Sigmoid colon (tissue), 7 donors: ENCODE measurements around the gene BCAS4. TPM values are rescaled to one million over a fixed set of nuclear protein-coding genes. Genes with fewer than 3 reads are reported as not detected.

Experiments
- DNase-seq: peaks from one replicate; pipeline ENCODE4 v3.0.0-alpha.2; 2019
- H3K27ac ChIP-seq, 4 donors: fragments of 200-600 bp; sonication (generic); one replicate each; pipeline ENCODE4 v1.5.1; 2016 to 2019; ENCODE audit warnings: mild to moderate bottlenecking in 1 of 4
- H3K27me3 ChIP-seq, 3 donors: fragments of 200-600 bp; sonication (generic); one replicate each; pipeline ENCODE4 v1.5.1; 2019; ENCODE audit warnings: mild to moderate bottlenecking in 1 of 3
- H3K36me3 ChIP-seq, 4 donors: fragments of 200-600 bp; sonication (generic); one replicate each; pipeline ENCODE4 v1.5.1; 2016 to 2019
- H3K4me1 ChIP-seq, 4 donors: fragments of 200-600 bp; sonication (generic); one replicate each; pipeline ENCODE4 v1.5.1; 2017 to 2019
- H3K4me3 ChIP-seq, 4 donors: fragments of 200-600 bp; sonication (generic); one replicate each; pipeline ENCODE4 v1.5.1; 2017 to 2019; ENCODE audit warnings: mild to moderate bottlenecking in 2 of 4, moderate library complexity in 1 of 4
- H3K9me3 ChIP-seq, 4 donors: fragments of 200-600 bp in 3 of 4; sonication (generic) in 3 of 4; one replicate each; pipeline versions ENCODE4 v1.5.1 to v1.6.1; 2013 to 2019
- EP300 ChIP-seq, 4 donors: sonication (generic); formaldehyde crosslinking; IDR thresholded peaks; one replicate each; pipeline ENCODE4 v1.6.1; 2017; ENCODE audit warnings: antibody characterized with exemption in 4 of 4
- POLR2A ChIP-seq, 2 donors: fragments of 450-650 bp; IDR thresholded peaks; one replicate each; pipeline ENCODE4 v1.6.1; 2016; ENCODE audit warnings: antibody characterized with exemption in 2 of 2, mild to moderate bottlenecking in 2 of 2, moderate library complexity in 2 of 2
- POLR2AphosphoS5 ChIP-seq, 4 donors: sonication (generic); formaldehyde crosslinking; IDR thresholded peaks; one replicate each; pipeline ENCODE4 v1.6.1; 2017; ENCODE audit warnings: antibody characterized with exemption in 4 of 4
- WGBS, 2 donors: extraction: QIAGEN DNeasy Blood & Tissue Kit; methylation state at CpG; one replicate each; pipeline ENCODE4 v1.1.7; 2013; 5-methylcytosine and 5-hydroxymethylcytosine counted together
- intact Hi-C: fragments of 100-400 bp; cut with DNase I; formaldehyde crosslinking; loops from one replicate; pipeline ENCODE4 v1.15.1; 2023
- polyA plus RNA-seq, 3 donors: library from polyadenylated mRNA; stranded (reverse); fragments of 200-250 nt; gene quantifications; one replicate each; pipeline ENCODE4 v1.2.3, GENCODE V29; 2013
- total RNA-seq, 4 donors: library from RNA; depleted of rRNA; stranded (reverse); fragments of >200 nt; gene quantifications; one replicate each; pipeline ENCODE4 v1.1.0, GENCODE V29; 2016
- TF ChIP-seq, protein P1 (sequence below), 4 experiments: fragments of 450-650 bp in 3 of 4; fragments of 200-600 bp in 1 of 4; IDR thresholded peaks; one replicate each; pipeline ENCODE4 v1.5.1; 2016 to 2019; ENCODE audit warnings: antibody characterized with exemption in 4 of 4, mild to moderate bottlenecking in 3 of 4, moderate library complexity in 2 of 4
- donor health status: healthy with polysubstance abuse.
- donor health status: Bipolar disorder and iron deficiency.
- donor health status: healthy.

The BCAS4 gene
- total and polyA plus RNA-seq, 7 donors = 0.46 to 10.1 (median 3.5) TPM

DNA sequence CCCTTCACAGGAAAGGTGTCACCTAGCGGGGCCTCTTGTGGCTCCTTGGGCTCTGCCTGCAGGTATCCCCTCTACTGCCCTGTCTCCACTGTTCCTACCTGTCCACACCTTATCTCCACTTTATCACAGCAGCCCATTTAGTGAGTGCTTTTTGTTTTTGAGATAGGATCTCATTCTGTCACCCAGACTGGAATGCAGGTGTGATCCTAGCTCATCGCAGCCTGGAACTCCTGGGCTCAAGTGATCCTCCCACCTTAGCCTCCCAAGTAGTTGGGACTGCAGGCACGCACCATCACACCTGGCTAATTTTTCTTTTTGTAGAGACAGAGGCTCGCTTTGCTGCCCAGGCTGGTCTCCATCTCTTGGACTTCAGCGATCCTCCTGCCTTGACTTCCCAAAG is 48.0 kb downstream of the BCAS4 start:
- Histone ChIP-seq H3K9me3 (no peaks in the 10 kb centered on the region), H3K4me3 (no peak overlapping the region), H3K36me3 (no peaks in the 10 kb centered on the region), H3K27me3 (no peaks in the 10 kb centered on the region), H3K27ac (no peak overlapping the region), H3K4me1 (peaks cover 0 to 4% (median 4%) of the 10 kb centered on the region in 4 donors)
- no peak for DNase-seq
- no peak for TF ChIP-seq EP300 (IDR thresholded peaks at IDR 0.05)
- no peak for TF ChIP-seq POLR2AphosphoS5 (IDR thresholded peaks at IDR 0.05)
- no peak for TF ChIP-seq POLR2A (IDR thresholded peaks at IDR 0.05)
- TF ChIP-seq, protein P1, sequence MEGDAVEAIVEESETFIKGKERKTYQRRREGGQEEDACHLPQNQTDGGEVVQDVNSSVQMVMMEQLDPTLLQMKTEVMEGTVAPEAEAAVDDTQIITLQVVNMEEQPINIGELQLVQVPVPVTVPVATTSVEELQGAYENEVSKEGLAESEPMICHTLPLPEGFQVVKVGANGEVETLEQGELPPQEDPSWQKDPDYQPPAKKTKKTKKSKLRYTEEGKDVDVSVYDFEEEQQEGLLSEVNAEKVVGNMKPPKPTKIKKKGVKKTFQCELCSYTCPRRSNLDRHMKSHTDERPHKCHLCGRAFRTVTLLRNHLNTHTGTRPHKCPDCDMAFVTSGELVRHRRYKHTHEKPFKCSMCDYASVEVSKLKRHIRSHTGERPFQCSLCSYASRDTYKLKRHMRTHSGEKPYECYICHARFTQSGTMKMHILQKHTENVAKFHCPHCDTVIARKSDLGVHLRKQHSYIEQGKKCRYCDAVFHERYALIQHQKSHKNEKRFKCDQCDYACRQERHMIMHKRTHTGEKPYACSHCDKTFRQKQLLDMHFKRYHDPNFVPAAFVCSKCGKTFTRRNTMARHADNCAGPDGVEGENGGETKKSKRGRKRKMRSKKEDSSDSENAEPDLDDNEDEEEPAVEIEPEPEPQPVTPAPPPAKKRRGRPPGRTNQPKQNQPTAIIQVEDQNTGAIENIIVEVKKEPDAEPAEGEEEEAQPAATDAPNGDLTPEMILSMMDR (IDR thresholded peaks at IDR 0.05) = no peak
- WGBS, 2 donors = 96% methylated on average over 5 of the region's 5 CpGs
- intact Hi-C loops = no loop called here

DNA sequence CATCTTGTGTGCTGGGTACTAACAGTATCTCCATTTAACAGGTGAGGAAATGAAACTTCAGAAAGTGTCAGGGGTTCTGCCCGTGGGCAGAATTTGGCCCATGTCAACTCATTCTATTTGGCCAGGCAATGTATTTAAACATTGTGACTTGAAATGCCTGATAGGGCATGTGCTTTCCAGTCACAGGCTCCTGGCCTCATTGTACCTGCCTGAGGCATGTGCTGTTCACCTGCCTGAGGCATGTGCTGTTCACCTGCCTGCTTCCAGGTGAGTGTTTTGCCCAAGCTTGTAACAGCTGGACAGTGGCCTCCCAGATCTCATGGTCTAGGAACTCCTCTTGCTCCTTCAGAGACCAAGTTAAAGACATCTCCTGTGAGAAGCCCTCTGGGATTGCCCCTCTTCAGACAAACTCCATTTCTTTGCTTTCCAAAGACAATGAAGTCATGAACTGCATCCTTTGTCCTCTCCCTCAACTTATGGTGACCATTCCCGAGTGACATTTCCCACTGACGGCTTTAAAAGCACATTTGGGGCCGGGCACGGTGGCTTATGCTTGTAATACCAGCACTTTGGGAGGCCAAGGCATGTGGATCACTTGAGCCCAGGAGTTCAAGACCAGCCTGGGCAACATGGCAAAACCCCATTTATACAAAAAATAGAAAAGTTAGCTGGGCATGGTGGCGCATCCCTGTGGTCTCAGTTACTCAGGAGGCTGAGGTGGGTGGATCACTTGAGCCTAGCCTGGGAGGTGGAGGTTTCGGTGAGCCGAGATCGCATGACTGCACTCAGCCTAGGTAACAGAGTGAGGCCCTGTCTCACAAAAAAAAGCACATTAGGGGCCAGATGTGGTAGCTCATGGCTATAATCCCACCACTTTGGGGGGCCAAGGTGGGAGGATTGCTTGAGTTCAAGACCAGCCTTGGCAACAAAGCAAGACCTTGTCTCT is 48.7 kb downstream of the BCAS4 start:
- Histone ChIP-seq H3K36me3 (no peaks in the 10 kb centered on the region), H3K9me3 (no peaks in the 10 kb centered on the region), H3K4me1 (peaks cover 0 to 6% (median 5%) of the 10 kb centered on the region in 4 donors), H3K4me3 (no peak overlapping the region), H3K27ac (no peak overlapping the region), H3K27me3 (no peaks in the 10 kb centered on the region)
- DNase-seq = no peak
- no peak for TF ChIP-seq POLR2AphosphoS5 (IDR thresholded peaks at IDR 0.05)
- no peak for TF ChIP-seq POLR2A (IDR thresholded peaks at IDR 0.05)
- TF ChIP-seq, protein P1 (IDR thresholded peaks at IDR 0.05) = no peak
- no peak for TF ChIP-seq EP300 (IDR thresholded peaks at IDR 0.05)
- intact Hi-C loops = no loop called here
- WGBS, 2 donors = 87 to 91% methylated on average over 9 of the region's 9 CpGs

DNA sequence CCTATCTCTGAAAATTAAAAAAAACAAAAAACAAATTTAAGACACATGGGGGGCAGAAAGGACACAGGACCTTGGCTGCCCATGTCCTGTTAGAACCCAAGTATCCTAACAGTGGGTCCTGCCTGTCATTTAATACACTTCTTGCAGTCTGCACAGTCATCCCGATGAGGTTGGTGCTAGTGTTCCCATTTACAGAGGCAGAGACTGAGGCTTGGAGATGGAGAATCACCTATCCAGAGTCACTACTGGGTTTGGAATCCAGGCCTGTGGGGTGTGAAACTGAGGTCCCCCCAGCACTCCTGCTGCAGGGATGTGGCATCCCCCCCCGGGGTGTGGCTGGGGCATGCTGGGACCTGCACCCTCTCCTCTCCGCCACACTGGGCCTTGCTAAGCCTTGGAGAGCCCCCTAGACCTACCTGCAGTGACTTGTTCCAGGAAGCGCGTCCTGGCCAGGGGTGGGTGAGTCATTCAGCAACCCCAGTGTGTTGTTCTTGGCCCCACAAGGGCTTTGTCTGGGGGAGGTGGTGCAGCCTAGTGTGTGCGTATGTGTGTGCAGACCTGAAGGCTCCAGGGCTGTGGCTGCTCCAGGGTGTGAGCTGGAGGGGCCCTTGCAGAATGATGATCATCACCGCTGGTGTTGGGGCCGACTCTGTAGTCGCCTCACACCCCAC is 49.7 kb downstream of the BCAS4 start:
- Histone ChIP-seq H3K27me3 (no peaks in the 10 kb centered on the region), H3K9me3 (no peaks in the 10 kb centered on the region), H3K4me3 (no peak overlapping the region), H3K4me1 (peaks cover 0 to 15% (median 14%) of the 10 kb centered on the region in 4 donors), H3K27ac (no peak overlapping the region), H3K36me3 (no peaks in the 10 kb centered on the region)
- WGBS, 2 donors = 84 to 88% methylated on average over 9 of the region's 9 CpGs
- intact Hi-C loops = no loop called here
- DNase-seq = no peak
- TF ChIP-seq, protein P1 (IDR thresholded peaks at IDR 0.05) = no peak
- no peak for TF ChIP-seq POLR2AphosphoS5 (IDR thresholded peaks at IDR 0.05)
- no peak for TF ChIP-seq EP300 (IDR thresholded peaks at IDR 0.05)
- no peak for TF ChIP-seq POLR2A (IDR thresholded peaks at IDR 0.05)

DNA sequence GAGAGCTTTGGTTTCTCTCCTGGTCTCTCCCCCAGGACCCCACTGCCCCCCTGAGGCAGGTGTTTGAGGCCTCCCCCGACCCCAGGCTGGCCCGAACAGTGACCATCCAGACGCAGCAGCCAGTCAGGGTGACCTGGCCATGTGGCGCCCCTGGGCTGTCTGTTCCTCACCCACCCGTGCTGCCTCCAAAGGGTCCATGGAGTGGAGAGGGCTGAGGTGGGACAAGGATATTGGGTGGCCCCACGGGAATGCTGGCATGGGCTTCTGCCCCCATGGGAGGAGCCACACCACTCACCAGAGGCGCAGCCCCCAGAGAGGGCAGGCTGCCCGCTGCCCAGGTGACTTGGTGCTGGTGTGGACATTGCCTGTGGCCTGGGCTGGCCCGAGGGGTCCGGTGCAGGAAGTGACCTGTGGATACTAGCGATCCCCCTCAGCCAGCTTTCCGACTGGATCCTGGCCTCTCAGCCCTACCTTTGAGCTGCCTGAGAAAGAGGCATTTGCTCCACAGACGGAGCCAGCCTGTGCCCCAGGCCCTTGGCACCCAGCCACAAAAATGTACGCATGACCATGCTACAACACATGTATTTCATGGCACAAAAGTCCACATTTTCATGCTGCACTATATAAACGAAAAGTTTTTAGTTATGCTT is 50.8 kb downstream of the BCAS4 start:
- no peaks in the 10 kb centered on the region for H3K27me3 ChIP-seq
- no peak overlapping the region for H3K27ac ChIP-seq
- H3K4me1 ChIP-seq = peaks cover 0 to 16% (median 14%) of the 10 kb centered on the region in 4 donors
- intact Hi-C loops = no loop called here
- no peak for TF ChIP-seq POLR2AphosphoS5 (IDR thresholded peaks at IDR 0.05)
- TF ChIP-seq, protein P1 (IDR thresholded peaks at IDR 0.05) = no peak
- no peak for TF ChIP-seq POLR2A (IDR thresholded peaks at IDR 0.05)
- TF ChIP-seq EP300 (IDR thresholded peaks at IDR 0.05) = no peak
- no peaks in the 10 kb centered on the region for H3K36me3 ChIP-seq
- no peaks in the 10 kb centered on the region for H3K9me3 ChIP-seq
- DNase-seq = no peak
- WGBS, 2 donors = 93 to 94% methylated on average over 15 of the region's 15 CpGs
- no peak overlapping the region for H3K4me3 ChIP-seq
